ENCODE results near the gene PFDN1. TPM values are rescaled to one million over a fixed set of nuclear protein-coding genes. Genes with fewer than 3 reads are reported as not detected.
A peak's percentile ranks its signal among the peaks of the same experiment; 100 is the strongest.

PFDN1 gene
- total and polyA plus RNA-seq, 9 of the 15 experiments (the other 6 are each of a cell fraction or from before 2014, with no cell fraction given) = 45.5 to 215 (median 78.0) TPM

DNA sequence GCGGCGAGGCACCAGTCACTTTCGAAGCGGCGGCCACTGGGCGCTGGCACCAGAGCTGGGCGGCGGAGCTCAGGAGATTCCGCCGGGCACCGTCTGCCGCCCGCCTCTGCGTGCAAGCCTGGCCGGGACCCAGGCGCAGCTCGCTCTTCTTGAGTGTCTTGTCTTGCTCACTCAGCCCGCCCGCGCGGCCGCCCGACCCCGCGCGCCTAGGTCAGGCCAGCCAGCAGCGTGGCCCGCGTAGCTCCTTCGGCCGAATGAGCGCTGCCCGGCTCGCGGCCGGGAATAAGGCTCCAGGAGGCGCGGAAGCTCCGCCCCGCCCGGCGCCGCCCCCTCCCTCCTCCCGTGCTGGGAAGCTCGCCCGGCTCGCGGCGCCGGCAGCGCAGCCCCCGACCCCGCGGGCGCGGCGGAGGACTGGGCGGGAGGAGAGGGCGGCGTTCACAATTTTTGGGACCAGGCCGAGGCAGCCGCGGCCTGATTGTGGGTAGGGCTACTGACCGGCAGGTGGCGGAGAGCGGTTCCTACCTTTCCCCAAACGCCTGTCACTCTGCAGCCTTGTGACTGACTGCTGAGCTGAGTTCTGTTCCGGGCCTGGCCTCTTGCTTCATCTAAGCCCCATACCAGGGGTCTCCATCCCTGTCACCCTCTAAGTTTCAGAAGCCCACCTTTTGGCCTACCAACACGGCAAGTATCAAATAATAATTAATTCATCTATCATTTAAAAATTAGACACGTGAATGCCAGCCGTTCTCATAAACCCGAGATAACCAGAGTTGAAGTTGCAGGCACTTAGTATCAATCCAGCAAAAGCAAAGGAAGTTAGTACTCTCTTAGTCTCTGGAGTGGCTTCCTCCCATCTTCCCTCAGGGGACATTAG, 43.7 kb upstream of the PFDN1 start, which contains the start of gene HBEGF (continued):
- TF ChIP-seq EWSR1 (IDR thresholded peaks at IDR 0.05; ENCODE audit: borderline replicate concordance, low read depth, partially characterized antibody) = no peak
- peak; percentile 94 for TF ChIP-seq POLR2G (IDR thresholded peaks at IDR 0.05; ENCODE audit: low read depth, low read length)
- no peak for TF ChIP-seq PRDM10 (IDR thresholded peaks at IDR 0.05; ENCODE audit: partially characterized antibody)
- no peak for TF ChIP-seq MCM5 (IDR thresholded peaks at IDR 0.05; ENCODE audit: low read depth)
- TF ChIP-seq, protein P1, sequence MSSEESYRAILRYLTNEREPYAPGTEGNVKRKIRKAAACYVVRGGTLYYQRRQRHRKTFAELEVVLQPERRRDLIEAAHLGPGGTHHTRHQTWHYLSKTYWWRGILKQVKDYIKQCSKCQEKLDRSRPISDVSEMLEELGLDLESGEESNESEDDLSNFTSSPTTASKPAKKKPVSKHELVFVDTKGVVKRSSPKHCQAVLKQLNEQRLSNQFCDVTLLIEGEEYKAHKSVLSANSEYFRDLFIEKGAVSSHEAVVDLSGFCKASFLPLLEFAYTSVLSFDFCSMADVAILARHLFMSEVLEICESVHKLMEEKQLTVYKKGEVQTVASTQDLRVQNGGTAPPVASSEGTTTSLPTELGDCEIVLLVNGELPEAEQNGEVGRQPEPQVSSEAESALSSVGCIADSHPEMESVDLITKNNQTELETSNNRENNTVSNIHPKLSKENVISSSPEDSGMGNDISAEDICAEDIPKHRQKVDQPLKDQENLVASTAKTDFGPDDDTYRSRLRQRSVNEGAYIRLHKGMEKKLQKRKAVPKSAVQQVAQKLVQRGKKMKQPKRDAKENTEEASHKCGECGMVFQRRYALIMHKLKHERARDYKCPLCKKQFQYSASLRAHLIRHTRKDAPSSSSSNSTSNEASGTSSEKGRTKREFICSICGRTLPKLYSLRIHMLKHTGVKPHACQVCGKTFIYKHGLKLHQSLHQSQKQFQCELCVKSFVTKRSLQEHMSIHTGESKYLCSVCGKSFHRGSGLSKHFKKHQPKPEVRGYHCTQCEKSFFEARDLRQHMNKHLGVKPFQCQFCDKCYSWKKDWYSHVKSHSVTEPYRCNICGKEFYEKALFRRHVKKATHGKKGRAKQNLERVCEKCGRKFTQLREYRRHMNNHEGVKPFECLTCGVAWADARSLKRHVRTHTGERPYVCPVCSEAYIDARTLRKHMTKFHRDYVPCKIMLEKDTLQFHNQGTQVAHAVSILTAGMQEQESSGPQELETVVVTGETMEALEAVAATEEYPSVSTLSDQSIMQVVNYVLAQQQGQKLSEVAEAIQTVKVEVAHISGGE (CRISPR knock-in tag; IDR thresholded peaks at IDR 0.05) = no peak
- peak; percentile 13; the same call in 1 of the 2 replicates for TF ChIP-seq MGA (IDR thresholded peaks at IDR 0.05)

All from K562 (cell line).